ENCODE results near the gene ADAMTS2.
A peak's percentile ranks its signal among the peaks of the same experiment; 100 is the strongest.

ADAMTS2 gene

GRCh38 chr5:179345433-179346321, at the start of gene ADAMTS2:
Gene ADAMTS2 (minus strand): TSS chr5:179345461. CDS start chr5:179345328, 133 bp downstream.
- DNase-seq: peak in 1 of 2 donors; percentile 29

DNA sequence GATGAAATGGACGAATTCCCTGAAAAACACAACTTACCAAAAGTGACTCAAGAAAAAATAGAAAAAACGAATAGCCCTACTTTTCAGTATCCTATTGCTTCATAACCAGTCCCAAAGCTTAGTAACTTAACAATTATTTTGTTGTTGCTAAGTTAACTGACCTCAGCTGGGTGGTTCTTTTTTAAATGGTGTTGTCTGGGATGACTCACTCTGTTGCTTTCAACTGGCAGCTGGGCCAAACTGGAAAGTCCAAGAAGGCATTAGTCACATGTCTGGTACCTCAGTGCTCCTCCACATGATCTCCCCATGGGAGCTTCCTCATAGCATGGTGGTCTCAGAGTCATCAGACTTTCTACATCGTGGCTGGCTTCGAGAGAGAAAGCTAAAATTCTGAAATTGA, 47.8 kb upstream of the ADAMTS2 start:
- no peak for DNase-seq

DNA sequence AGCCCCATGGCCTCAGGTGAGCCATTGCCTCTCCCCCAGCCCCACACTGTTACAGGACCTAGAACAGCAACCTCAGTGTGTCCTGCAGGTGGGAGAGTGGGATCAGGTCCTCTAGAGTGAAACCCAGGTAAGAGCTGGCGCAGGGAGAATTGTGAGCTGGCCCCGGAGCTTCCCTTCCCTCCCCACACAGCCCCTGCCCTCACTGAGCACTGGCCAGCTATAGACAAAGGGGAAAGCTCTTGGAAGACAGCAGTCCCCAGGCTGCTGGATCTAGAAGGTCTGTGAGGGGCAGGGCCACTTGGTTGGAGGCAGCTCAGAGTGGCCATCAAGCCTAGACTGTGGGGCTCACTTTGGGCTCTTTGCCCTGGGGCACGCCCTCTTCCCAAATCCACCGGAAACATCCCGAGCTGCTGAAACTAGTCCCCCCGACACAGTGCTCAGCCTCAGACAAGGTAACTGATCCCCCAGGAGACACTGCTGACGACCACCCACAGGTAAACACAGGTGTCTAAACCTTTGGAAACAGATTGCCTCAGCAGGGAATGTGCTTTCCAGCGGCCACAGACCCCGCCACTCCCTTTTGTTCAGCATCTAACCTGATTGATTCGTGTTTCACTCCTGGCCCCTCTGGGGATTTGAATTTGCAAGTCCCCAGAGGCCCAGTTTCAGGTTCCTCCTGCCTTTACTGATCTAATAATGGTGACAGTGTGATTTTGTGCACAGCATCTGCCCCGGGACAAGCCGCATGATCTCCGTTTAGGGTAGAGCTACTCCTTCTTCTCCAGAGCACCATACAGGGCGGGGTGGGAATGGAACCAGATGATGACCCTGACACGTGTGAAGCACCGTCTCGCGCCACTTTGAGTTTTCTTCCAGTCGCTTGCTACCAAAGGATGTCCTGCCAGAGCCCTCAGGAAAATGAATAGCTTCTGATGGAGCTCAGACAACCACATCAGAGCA, 42.2 kb upstream of the ADAMTS2 start:
- no peak for DNase-seq

GRCh38 chr5:179385914-179386313, 40.7 kb upstream of the ADAMTS2 start:
- DNase-seq: no peak

DNA sequence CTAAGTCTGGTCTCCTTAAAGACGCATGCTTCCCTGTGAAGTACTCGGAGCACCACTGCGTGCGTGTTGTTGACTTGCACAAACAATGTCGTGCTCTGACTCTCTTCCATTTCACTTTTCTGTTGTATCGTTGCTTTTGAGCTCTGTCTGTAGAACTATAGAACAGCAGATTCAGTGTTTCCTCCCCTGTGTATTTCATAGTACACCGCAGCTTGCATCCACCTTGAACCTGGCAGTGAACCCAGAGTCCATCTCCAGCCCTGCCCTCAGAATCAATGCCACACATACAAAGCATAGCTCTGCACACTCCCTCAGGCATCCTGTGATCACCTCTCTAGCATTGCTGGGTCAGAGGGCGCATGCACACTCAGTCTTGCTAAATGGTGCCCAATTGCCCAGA, 37.2 kb upstream of the ADAMTS2 start:
- no peak for DNase-seq

DNA sequence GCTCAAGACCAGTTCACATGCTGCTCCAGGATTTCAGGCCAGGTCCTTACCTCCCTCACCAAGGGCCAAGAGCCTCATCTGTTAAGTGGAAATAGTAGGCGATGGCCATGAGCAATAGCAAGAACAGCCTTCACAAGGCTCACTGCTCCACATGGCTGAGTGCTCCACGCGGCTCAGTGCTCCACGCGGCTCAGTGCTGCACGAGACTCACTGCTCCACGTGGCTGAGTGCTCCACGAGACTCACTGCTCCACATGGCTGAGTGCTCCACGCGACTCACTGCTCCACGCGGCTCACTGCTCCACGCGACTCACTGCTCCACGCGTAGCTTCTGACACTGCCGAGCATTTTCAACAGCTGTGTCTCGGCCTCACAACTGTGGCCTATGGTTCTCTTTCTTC, 36.4 kb upstream of the ADAMTS2 start:
- DNase-seq: no peak

DNA sequence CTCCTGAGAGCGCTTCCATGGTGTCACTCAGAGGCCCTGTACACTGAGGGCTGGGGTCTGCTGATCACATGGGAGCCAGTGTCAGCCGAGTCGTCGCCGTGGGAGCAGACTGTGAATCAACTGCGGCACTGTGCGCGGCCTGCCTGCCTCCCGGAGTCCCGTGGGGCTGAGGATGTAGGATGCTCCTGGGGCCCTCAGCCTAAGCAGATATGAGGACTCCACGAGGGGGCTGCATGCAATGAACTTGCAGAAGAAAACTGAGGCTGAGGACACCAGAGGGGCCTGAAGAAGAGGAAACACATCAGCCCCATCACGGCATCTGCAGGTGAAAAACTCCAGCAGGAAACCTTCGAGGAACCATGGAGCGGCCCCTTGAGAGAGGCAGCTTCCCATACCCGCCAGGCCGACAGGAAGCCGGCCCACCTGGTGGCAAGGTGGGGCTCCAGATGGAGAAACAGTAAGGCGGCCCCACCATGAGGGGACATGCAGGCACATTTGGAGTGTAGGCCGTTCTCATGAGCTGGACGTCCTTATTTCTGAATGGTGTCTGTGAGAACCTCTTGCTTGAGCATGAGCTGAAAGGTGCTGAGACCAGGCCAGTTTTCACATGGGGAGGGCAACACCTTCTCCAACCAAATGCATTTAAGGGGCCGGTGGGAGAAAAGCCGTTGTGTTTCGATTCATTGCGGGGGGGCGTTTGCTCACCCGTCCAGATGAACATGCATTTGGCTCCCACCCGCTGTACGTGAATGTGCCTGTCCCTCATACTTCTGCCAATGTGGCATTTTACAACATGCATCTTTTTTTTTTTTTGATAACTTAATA, 35.2 kb upstream of the ADAMTS2 start:
- DNase-seq: no peak

- DNase-seq: no peak
These were observed 34.1 kb upstream of the ADAMTS2 start for GRCh38 chr5:179379321-179379890.

DNA sequence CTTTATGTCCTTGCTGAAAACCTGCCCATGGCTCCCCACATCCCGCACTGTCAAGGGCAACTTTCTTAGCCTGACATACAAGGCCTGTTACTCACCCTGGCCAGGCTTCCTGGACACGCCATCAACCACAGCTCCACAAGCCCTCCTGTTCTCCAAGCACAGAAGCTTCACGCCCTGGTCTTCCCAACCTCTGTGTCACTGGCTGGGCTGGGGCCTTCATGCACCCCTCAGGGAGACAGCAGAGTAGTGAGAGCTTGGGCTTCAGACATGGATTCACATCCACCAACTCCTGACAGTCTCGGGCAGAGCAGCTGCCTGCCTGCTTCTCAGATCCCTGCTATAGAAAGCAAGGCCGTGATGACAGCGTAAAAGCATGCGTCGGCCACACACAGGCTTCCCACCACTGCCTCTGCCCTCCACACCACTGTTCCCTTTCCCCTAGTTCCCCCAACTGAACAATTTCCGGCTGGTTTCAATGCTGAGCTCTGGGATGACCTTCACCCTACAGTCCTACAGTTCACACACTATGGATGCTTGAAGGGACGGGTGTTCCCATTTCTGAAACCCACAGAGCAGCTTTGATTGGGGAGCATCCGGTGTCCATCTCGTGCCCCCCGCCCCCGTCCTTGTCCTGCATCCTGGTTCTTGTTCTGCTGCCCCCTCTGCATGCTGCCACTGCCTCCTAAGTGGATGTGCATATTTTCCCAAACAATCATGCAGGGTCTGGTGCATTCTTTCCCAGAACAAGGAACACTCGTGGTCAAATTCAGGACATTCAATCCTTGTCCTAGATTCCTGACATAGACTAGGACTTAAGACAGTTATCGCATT, 33.4 kb upstream of the ADAMTS2 start:
- no peak for DNase-seq

GRCh38 chr5:179378116-179378440, 32.8 kb upstream of the ADAMTS2 start:
- DNase-seq: no peak

DNA sequence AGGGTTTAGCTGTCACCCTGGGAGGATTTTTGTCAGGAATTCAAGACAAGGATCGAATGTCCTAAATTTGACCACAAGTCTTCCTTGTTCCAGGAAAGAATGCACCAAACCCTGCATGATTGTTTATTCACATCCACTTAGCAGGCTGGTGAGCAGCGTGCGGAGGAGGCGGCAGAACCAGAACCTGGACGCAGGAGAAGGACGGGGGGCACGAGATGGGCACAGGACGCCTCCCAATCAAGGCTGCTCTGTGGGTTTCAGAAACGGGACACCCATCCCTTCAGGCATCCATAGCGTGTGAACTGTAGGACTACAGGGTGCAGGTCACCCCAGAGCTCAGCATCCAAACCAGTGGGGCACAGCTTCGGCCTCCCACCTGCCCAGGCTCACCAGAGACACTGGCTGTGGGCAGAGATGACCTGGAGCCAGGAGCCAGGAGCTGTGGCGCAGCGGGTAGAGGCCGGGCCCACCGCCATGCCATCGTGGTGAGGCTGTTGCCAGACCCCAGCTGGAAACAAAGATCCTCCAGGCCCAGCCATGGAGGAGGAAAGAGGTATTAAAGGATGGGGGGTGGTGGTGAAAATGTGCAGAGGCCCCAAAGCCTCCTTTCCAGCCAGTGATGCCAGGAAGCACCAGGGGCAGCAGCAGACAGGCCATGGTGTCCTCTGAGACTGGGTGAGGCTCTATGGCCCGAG, 32.3 kb upstream of the ADAMTS2 start:
- DNase-seq: no peak

- DNase-seq: no peak
These were observed 31.6 kb upstream of the ADAMTS2 start for GRCh38 chr5:179376701-179377420.

GRCh38 chr5:179375831-179376365, 30.6 kb upstream of the ADAMTS2 start:
- DNase-seq: no peak

DNA sequence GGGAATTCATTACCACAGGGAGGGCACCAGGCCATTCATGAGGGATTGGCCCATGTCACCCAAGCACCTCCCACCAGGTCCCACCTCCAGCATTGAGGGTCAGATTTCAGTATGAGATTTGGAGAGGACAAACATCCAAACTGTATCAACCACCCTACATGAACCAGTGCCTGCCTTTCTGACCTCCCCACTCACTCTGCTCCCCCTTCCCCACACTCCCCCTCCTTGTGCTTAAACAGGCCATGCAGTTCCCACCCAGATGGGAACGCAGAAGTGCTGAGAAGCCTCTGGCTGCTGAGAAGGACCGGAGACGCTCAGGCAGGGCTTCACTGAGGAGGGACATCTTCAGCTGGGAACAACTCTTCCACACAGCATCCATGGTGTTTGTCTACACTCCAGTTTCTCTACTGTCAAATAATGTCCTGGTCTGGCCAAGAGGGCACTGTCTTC, 30.0 kb upstream of the ADAMTS2 start:
- DNase-seq: no peak

DNA sequence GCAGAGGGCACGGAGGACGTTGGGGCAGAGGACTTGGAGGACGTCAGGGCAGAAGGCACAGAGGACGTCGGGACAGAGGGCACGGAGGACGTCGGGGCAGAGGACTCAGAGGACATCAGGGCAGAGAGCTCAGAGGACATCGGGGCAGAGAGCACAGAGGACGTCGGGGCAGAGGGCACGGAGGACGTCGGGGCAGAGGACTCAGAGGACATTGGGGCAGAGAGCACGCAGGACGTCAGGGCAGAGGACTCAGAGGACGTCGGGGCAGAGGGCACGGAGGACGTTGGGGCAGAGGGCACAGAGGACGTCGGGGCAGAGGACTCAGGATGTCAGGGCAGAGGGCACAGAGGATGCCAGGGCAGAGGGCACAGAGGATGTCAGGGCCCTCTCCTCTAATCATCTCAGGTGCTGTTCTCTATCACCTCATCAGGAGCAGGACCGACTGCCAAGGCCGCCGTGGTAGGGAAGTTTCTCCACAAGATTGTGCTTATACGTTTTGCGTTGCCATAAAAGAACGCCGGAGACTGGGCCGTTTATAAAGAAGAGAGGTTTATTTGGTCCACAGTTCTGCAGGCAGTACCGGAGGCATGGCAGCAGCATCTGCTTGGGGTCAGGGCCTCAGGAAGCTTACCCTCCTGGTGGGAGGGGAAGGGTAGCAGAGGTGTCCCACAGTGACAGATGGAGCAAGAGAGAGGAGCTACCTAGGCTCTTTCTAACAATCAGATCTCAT, 29.4 kb upstream of the ADAMTS2 start:
- no peak for DNase-seq

- no peak for DNase-seq
These were observed 28.8 kb upstream of the ADAMTS2 start for GRCh38 chr5:179373961-179374505.

DNA sequence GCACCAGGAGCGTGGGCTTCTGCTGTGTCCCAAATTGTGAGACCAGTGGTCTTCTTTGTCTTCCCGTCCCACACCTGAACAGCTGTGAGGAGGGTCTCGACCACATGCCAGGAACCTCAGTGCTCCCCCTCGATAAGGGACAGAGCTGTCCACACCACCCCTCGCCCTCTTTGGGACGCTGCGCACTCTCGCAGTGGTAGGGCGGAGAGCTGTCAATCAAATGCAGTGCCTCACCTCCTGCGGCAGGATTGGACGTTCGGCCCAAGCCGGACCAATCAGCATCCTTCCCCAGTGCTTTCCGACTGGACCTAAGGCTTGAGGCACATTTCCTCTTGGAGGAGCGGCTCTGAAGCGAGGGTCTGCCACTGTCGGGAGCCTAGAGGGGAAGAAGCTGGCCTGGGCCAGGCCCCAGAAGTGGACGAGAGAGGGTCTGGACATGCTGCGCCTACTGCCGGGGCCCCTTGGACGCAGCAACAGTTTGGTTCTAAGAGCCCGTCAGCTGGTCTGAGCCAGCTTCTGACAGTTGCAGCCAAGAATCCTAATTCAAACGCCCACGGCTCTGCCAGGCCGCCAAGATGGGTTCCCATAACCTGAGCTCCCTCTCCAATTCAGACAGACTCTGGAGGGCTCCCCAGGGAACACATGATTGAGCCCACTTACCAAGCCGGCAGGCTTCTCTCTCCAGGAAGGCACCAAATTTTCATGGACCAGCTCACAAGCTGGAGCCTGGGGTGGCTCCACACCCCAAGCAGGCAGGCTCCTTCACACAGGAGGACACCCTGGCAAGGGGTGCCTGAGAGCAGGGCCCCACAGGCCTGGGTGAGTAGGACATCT, 28.1 kb upstream of the ADAMTS2 start:
- DNase-seq: no peak

All from hippocampal formation (tissue), 2 donors.